Keratinocyte (primary cell): ENCODE results near the gene GRHL3. TPM values are rescaled to one million over a fixed set of nuclear protein-coding genes. Genes with fewer than 3 reads are reported as not detected.

Source experiments
- DNase-seq: peaks from one replicate; pipeline ENCODE4 v3.0.0-alpha.2; 2011; ENCODE audit warnings: low read depth, missing footprints, low spot score
- FAIRE-seq: peaks from 2 replicates; lab custom pipeline; 2011; peaks lifted over from hg19 to GRCh38; lab: Jason Lieb, UNC
- H2AFZ ChIP-seq: 2 replicates; pipeline ENCODE4 v1.6.0; 2012; ENCODE audit warnings: low read length, control low read depth, inconsistent platforms; ENCODE audit not compliant: control insufficient read depth
- H3K27ac ChIP-seq: 2 replicates; pipeline ENCODE4 v1.5.1; 2011; ENCODE audit warnings: low read length; ENCODE audit not compliant: control insufficient read depth, insufficient read depth
- H3K27me3 ChIP-seq: 3 replicates; pipeline ENCODE4 v1.6.0; 2011; ENCODE audit warnings: low read length; ENCODE audit not compliant: control insufficient read depth, insufficient read depth; ENCODE audit errors: extremely low read depth
- H3K36me3 ChIP-seq, 2 experiments: 2 replicates in 1 of 2; 3 replicates in 1 of 2; pipeline ENCODE4 v1.5.1; 2011; ENCODE audit warnings: low read length in 2 of 2, mild to moderate bottlenecking in 1 of 2; ENCODE audit not compliant: control insufficient read depth in 2 of 2, insufficient read depth in 2 of 2; ENCODE audit errors: extremely low read depth in 1 of 2
- H3K4me1 ChIP-seq: 3 replicates; pipeline ENCODE4 v1.5.1; 2011; ENCODE audit warnings: low read length; ENCODE audit not compliant: control insufficient read depth, insufficient read depth; ENCODE audit errors: extremely low read depth
- H3K4me2 ChIP-seq: 3 replicates; pipeline ENCODE4 v1.6.0; 2011; ENCODE audit warnings: low read depth, low read length; ENCODE audit not compliant: control insufficient read depth, insufficient read depth; ENCODE audit errors: extremely low read depth
- H3K4me3 ChIP-seq, 3 experiments: fragments of 200-600 bp in 1 of 3; sonication (generic) in 1 of 3; 2 replicates in 2 of 3; 3 replicates in 1 of 3; pipeline ENCODE4 v1.5.1; 2011 to 2016; ENCODE audit warnings: low read length in 3 of 3, mild to moderate bottlenecking in 3 of 3, control low read depth in 2 of 3, inconsistent platforms in 1 of 3, low read depth in 1 of 3, mixed read lengths in 1 of 3, mixed run types in 1 of 3, moderate library complexity in 1 of 3; ENCODE audit not compliant: control insufficient read depth in 2 of 3, insufficient read depth in 2 of 3; ENCODE audit errors: extremely low read depth in 1 of 3
- H3K79me2 ChIP-seq: 2 replicates; pipeline ENCODE4 v1.6.0; 2012; ENCODE audit warnings: low read length; ENCODE audit not compliant: control insufficient read depth, insufficient read depth
- H3K9ac ChIP-seq: 3 replicates; pipeline ENCODE4 v1.6.0; 2011; ENCODE audit warnings: low read length; ENCODE audit not compliant: control insufficient read depth, insufficient read depth; ENCODE audit errors: extremely low read depth
- H3K9me1 ChIP-seq: 3 replicates; pipeline ENCODE4 v1.6.0; 2011; ENCODE audit warnings: low read length; ENCODE audit not compliant: control insufficient read depth, insufficient read depth; ENCODE audit errors: extremely low read depth
- H3K9me3 ChIP-seq: 2 replicates; pipeline ENCODE4 v1.5.1; 2012; ENCODE audit warnings: low read depth, low read length; ENCODE audit not compliant: control insufficient read depth
- H4K20me1 ChIP-seq: 3 replicates; pipeline ENCODE4 v1.6.0; 2011; ENCODE audit warnings: low read length; ENCODE audit not compliant: control insufficient read depth, insufficient read depth; ENCODE audit errors: extremely low read depth
- EZH2 ChIP-seq: IDR thresholded peaks from one replicate; pipeline ENCODE4 v1.6.1; 2012; ENCODE audit warnings: inconsistent platforms, mild to moderate bottlenecking, low read length, moderate library complexity
- dilution Hi-C: fragments of 300-500 bp; cut with MboI; formaldehyde crosslinking; loops from one replicate; pipeline ENCODE4 v1.7.0; 2020; ENCODE audit warnings: low sequenced_read_pairs; ENCODE audit not compliant: extremely low pct_ligation_motif_present
- polyA plus RNA-seq, 5 experiments: library from polyadenylated mRNA; depleted of rRNA in 3 of 5; stranded (reverse) in 3 of 5; stranded (forward) in 1 of 5; unstranded in 1 of 5; fragments of >200 nt; gene quantifications; 1 replicate in 1 of 5; 2 replicates in 3 of 5; 3 replicates in 1 of 5; pipeline versions ENCODE4 v1.2.1 to v1.2.3, GENCODE V29; 2011 to 2012; ENCODE audit warnings: missing spikeins in 2 of 5, low read depth in 1 of 5, low replicate concordance in 1 of 5
- TF ChIP-seq, protein P1 (sequence below), 3 experiments: IDR thresholded peaks in 1 of 3; conservative IDR thresholded peaks in 1 of 3; optimal IDR thresholded peaks in 1 of 3; 2 replicates in 2 of 3; 3 replicates in 1 of 3; pipeline versions ENCODE3 to v1.5.1; 2011; ENCODE audit warnings: low read length in 3 of 3, mild to moderate bottlenecking in 3 of 3, moderate library complexity in 2 of 3, control low read depth in 1 of 3, inconsistent platforms in 1 of 3; ENCODE audit not compliant: insufficient read depth in 2 of 3; ENCODE audit errors: extremely low read depth in 1 of 3

GRHL3 gene
- polyA plus RNA-seq, 1 donor (not counting 4 experiments of a cell fraction or from before 2014, with no cell fraction given) = 13.0 TPM

DNA sequence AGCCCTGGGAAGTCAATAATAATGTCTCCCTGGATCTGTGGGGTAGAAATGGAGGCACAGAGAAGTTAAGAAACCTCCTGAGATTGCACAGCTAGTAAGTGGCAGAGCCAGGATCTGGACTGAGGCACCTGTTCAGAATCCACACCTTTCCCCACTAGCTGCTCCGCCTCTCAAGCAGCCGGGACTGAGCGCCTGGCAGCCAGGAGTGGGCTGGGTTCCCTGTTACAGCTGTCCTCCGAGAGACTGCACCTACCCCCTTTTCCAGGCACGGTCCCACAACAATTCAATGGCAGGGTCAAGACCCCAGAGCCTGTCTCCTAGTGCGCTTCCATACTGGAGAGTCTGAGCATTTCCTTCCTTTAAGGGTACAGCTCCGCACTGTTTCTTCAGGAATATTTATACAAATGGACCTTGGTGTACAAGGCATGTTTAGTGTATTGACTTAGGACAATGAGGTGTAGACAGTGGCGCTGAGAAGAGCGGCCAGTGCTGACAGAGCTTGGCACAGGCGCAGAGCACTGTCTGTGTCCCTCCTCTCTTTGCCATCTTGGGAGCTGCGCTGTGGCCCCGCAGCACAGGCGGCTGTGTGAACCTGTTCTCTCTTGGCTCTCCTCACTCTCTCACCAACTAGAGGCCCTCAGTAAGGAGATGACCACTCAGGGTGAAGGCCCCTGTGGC lies 24.4 kb downstream of the GRHL3 start:
- Histone ChIP-seq H3K9me1 (no peaks in the 10 kb centered on the region), H4K20me1 (no peaks in the 10 kb centered on the region), H3K9me3 (no peaks in the 10 kb centered on the region), H3K27ac (no peak overlapping the region), H3K79me2 (no peaks in the 10 kb centered on the region), H3K27me3 (no peaks in the 10 kb centered on the region), H2AFZ (no peak overlapping the region), H3K4me1 (no peaks in the 10 kb centered on the region), H3K4me2 (no peak overlapping the region), H3K9ac (no peak overlapping the region), H3K4me3 (no peak overlapping the region), H3K36me3 (peaks cover 0 to 33% of the 10 kb centered on the region in 2 experiments)
- TF ChIP-seq, protein P1, sequence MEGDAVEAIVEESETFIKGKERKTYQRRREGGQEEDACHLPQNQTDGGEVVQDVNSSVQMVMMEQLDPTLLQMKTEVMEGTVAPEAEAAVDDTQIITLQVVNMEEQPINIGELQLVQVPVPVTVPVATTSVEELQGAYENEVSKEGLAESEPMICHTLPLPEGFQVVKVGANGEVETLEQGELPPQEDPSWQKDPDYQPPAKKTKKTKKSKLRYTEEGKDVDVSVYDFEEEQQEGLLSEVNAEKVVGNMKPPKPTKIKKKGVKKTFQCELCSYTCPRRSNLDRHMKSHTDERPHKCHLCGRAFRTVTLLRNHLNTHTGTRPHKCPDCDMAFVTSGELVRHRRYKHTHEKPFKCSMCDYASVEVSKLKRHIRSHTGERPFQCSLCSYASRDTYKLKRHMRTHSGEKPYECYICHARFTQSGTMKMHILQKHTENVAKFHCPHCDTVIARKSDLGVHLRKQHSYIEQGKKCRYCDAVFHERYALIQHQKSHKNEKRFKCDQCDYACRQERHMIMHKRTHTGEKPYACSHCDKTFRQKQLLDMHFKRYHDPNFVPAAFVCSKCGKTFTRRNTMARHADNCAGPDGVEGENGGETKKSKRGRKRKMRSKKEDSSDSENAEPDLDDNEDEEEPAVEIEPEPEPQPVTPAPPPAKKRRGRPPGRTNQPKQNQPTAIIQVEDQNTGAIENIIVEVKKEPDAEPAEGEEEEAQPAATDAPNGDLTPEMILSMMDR (optimal IDR thresholded peaks at IDR 0.05 in 1 of 3, IDR thresholded peaks at IDR 0.05 in 1 of 3, conservative IDR thresholded peaks at IDR 0.05 in 1 of 3; ENCODE audit: extremely low read depth in 1 of 3, insufficient read depth in 2 of 3, low read length in 3 of 3) = no peak
- TF ChIP-seq EZH2 = no peak
- dilution Hi-C loops = no loop called here
- DNase-seq = no peak
- FAIRE-seq = no peak

DNA sequence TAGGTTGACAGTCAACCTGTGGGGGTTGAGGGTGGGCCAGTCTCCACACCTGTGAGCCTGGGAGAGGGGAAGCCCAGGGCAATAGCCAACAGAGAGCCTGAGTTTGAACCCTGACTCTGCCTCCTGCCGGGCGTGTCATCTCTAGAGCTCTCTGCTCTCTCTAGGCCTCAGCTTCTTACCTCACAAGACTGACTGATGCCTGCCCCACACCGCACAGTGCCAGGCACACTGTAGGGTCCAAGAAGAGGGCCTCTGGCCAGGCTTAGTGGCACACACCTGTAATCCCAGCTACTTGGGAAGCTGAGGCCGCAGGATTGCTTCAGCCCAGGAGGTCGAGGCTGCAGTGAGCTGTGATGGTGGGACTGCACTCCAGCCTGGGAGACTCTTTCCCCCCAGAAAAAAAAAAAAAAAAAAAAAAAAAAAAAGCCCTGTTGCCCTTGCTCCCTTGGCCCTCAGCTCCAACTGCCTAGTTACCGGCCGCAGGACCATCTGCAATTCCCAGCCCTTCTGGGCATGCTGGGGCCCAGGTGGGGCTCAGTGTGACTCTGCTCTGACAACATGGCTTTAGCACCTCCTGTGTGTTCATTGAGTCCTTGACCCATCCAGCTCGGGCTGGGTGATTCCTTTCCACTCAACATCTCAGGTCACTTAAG lies 25.1 kb downstream of the GRHL3 start:
- FAIRE-seq = no peak
- no peak for DNase-seq
- dilution Hi-C loops = no loop called here

More for the DNA sequence above, 25.1 kb downstream of the GRHL3 start:
- no peaks in the 10 kb centered on the region for H3K9me3 ChIP-seq
- H3K27ac ChIP-seq = no peak overlapping the region
- TF ChIP-seq, protein P1 (optimal IDR thresholded peaks at IDR 0.05 in 1 of 3, IDR thresholded peaks at IDR 0.05 in 1 of 3, conservative IDR thresholded peaks at IDR 0.05 in 1 of 3; ENCODE audit: extremely low read depth in 1 of 3, insufficient read depth in 2 of 3, low read length in 3 of 3) = no peak
- no peak for TF ChIP-seq EZH2
- H3K36me3 ChIP-seq = peaks cover 0 to 33% of the 10 kb centered on the region in 2 experiments
- H3K9ac ChIP-seq = no peak overlapping the region
- H3K4me1 ChIP-seq = no peaks in the 10 kb centered on the region
- H4K20me1 ChIP-seq = no peaks in the 10 kb centered on the region
- no peak overlapping the region for H3K4me3 ChIP-seq
- H3K4me2 ChIP-seq = no peak overlapping the region
- no peak overlapping the region for H2AFZ ChIP-seq
- no peaks in the 10 kb centered on the region for H3K27me3 ChIP-seq
- H3K79me2 ChIP-seq = no peaks in the 10 kb centered on the region
- H3K9me1 ChIP-seq = no peaks in the 10 kb centered on the region
